ENCODE results near the gene RGS19. TPM values are rescaled to one million over a fixed set of nuclear protein-coding genes. Genes with fewer than 3 reads are reported as not detected.

RGS19 gene
- total RNA-seq, 1 experiment from 2014 or later = 18.5 TPM

DNA sequence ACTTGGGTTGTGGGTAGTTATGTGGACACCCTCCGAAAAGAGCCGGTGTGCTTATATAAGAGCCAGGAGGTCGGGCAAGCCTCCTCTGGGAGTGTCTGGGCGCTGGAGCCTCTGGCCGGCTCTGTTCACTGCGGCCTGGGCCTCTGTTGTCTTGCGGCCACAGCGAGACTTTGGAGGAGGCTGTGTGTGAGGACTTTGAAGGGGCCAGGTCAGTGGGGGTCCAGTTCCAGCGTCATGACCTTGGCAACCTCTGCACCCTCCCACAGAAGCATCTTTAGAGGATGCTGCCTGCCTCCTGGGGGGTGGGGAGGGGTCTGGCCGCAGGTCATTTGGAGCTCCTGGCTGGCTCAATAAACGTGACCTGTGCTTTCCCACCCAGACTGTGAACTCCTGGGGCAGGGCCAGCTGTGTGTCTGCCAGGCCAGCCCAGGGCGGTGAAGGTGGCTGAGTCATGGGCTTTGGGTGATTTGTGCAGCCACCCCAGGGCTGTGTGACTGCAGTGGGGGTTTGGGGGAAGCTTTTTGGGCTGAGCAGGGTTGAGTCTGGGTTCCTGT is 15.1 kb downstream of the RGS19 start:
- peak; percentile 58 for DNase-seq (ENCODE audit: low spot score)

DNA sequence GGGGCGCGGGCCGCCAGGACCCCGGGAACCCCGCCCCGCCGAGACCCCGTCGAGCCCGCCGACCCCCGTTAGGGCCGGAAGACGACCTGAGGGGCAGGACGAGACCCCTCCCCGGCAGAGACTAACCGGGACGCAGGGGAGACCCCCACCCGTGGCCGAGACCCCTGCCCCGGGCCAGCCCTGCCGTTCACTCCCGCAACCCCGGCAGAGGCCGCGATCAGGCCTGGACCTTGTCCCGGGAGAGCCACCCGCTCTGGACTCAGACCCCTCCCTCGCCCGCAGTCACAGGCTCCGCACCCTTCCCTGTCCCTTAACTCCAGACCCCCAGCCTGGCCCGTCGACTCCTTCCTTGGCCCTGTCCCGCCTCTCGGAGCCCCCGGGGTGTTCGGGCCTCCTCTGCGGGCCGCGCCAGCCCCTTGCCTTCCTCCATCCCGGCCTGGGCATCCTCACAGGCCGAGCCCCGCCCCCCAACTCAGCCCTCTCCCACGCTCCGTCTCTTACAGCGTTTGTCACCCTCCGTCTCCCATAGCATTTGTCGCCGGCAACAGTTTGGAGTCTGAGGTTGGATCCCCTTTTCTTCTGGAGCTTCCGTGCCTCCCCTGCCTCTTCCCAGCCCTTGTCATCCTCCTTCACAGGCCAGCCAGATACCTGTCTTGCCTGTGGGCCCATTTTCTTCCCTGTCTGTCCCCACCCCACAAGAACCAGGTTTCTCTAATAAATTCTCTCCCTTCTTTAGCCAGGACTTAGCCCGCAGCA is 15.8 kb downstream of the RGS19 start:
- DNase-seq (ENCODE audit: low spot score) = no peak

DNA sequence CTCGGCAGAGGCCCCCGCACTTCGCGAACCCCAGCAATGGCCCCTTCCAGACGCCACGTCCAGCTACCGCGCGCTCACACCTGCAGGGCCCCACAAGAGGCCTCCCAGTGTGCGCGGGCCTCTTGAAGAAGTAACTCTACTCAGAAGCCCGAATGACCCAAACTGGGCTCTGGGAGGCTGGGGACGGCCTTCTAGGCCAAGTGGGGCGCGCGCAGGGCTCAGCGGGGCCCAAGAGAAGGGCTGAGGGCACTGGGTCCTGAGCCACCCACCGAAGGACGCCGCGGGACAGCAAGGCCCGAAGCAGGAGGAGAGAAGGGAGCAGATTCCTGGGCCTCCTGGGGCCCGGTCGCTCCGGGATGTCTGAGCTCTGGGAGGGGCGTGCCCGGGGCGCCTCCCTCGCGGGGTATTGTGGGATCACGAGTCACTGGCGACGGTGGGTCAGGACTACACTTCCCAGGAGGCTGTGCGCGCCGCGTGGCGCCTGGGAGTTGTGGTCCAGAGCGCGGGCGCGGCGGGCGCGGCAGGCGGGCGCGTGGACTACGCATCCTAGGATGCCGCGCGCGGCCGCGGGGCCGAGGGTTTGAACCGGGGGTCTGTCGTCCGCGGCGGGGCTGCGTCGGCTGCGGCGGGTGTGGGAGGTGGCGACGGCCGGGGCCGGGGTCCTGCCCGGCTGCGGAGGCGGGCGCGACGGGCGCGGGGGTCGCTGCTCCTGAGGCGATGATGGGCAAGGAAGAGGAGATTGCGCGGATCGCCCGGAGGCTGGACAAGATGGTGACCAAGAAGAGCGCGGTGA is 16.5 kb downstream of the RGS19 start, which contains the start of gene TCEA2:
Gene TCEA2 (plus strand): TSS at position 603 of the 793 bp plus-strand sequence. CDS start 115 bp downstream, at position 718.
- peak; percentile 93 for DNase-seq (ENCODE audit: low spot score)

DNA sequence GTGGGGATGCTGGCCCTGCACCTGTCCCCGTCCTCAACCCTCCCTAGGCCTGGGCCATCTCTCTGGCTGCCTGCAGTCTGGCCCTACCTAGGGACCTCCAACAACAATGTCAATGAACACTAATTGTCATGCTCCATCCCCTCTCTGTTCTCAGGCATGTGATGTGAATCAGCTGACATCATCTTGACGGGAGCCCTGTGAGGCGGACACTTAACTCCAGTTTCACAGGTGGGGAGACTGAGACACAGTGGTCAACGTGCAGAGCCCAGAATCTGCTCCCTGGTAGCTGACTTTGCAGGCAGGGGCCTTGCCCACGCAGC is 17.1 kb downstream of the RGS19 start:
- no peak for DNase-seq (ENCODE audit: low spot score)

DNA sequence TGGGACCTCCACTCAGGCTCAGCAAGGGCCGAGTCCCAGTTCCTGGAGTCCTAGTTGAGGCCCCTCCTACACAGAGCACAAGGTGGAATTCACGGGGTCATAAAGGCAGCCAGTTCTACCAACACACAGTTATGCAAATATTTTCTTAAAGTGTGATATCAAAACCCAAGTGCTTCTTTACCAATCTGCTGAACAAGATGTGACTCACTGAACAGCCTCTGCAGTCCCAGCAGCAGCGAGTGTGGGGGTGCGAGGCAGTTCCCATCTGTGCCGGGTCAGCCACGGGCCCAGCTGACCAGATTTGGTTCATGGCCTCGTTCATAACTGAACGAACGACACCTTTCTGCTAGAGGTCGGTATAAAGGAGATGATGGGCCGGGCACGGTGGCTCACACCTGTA is 20.8 kb downstream of the RGS19 start:
- no peak for DNase-seq (ENCODE audit: low spot score)

DNA sequence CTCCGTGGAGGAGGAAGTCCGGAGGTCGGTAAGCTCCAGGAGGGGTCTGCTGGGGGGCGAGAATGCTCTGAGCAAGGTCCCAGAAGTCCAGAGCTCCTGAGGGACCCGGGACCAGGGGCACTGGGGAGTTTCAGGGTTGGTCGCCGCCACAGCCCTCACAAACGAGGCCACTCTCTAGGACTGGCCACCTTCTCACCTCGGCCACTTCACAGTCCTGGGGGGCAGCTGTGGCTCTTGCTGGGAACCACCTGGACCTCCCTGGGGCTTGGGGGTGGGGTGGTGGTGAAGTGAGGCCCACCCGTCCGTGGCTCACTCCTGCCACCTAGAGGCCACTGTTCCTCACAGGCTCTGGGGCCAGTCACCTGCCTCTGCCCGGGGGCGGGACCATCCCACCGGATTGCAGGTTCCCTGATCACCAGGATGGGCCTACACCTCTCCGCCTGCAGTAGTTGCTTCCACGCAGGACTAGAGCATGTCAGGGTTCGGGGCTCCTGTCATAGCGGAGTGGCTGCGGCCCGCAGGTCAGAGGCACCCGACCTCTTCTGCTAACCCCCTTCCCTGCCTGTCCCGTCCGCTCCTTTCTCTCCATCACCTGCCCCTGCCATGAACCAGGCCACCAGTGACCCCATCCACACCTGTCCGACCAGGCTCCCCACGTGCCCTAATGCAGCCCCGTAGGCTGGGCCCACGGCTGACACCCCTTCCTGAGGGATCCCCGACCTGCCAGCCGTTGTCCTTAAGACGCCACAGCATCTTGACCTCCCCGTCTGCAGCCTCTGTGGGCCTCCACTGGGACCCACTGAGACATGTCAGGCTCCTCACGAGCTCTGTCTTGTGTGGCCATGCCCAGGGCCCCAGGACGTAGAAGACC is 21.5 kb downstream of the RGS19 start:
- DNase-seq (ENCODE audit: low spot score) = peak; percentile 59

DNA sequence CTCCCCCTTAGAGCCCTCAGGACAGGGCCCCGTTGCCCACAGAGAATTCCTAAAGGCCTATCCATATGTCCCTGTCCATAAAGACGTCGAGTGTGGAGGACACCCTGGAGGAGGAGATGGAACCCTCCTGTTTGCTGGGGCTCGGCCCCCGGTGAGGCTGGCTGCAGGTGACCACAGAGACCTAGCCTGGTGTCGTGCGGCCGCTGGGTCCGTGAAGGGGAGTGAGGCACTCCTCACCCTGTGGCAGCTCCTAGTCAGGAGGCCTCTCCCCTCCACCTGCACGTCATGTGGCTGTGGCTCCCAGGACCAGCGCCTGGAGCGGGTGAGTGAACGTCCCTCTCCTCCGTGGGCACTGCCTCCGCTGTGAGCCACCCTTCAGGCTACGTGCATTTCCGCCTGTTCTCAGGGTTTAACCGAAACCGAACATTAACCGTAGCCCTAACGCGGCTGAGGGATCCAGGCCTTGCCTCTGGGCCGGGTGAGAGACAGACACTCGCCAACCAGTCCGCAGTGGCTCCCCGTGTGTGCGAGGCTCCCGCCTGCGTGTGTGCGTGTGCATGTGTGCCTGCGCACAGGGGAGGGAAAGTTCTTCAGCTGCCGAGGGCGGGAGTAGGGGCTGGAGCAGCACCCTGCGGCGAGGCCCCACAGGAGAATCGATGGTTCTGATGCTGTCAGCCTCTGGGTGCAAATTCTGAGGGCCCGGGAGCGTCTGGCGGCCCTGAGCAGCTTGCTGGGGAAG is 22.3 kb downstream of the RGS19 start:
- no peak for DNase-seq (ENCODE audit: low spot score)

DNA sequence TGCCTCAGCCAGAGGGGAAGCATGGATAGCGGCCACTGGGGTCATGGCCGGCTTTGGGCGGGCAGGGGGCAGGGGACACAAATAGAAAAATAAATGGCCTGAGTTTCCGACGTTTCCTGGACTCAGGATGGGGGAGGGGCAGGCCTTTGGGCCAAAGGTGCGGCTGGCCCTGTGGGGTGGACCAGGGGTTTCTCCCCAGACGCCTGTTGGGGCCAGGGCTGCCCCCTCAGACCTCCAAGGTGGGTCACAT is 22.8 kb downstream of the RGS19 start:
- no peak for DNase-seq (ENCODE audit: low spot score)

DNA sequence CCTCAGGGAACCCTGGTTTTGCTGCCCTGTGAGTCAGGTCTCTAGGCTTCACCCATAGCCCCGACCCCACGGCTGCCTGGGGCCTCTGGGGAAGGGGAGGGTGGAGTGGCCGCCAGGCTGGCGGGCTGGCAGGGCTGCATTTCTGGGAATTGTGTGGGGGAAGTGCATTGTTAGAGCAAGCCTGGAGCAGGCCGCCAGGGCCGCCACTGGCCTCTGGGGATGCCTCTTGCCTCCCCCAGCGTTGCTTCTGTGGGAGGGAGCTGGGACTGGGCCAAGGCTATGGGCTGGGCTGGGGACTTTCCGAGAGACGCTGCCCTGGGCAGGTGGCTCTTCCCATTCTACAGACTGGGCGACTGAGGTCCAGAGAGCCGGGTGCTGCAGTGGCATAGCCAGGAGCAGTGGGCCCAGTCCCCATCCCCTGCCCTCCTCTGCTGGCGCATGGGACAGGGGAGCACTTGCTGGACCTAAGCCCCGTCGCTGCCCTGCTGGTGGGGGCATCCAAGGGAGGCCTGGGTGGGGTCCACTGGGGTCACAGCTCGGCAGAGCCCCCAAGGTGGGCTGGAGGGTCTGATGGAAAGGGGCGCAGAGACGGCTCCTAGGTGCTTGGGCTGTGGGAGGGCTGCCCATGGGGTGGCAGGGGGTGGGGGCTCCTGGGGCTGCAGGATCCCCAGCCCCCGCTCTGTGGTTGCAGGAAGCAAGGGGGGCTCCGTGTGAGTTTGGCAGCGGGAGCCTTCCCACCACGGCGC is 23.3 kb downstream of the RGS19 start:
- peak; percentile 62 for DNase-seq (ENCODE audit: low spot score)

DNA sequence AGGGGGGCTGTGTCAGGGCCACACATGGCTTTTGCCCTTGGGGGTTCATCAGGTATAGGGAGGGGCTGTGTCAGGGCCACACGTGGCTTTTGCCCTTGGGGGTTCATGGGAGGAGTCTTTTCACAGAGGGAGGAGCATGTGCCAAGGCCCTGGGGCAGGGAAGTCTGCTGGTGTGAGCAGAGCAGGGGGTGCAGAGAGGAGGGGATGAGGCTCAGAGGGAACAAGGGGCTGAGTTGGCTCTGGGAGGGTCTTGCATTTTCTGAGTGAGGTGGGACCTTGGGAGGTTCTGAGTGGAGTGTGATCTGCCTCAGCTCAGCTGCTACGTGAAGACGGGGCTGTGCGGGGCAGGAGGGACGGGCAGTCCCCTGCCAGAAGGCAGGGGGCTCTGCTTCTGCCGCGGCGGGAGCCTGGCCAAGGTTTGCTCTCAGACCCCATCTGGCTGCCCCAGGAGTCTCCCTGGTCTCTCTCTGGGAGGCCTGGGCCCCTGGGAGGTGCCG is 23.9 kb downstream of the RGS19 start:
- no peak for DNase-seq (ENCODE audit: low spot score)

DNA sequence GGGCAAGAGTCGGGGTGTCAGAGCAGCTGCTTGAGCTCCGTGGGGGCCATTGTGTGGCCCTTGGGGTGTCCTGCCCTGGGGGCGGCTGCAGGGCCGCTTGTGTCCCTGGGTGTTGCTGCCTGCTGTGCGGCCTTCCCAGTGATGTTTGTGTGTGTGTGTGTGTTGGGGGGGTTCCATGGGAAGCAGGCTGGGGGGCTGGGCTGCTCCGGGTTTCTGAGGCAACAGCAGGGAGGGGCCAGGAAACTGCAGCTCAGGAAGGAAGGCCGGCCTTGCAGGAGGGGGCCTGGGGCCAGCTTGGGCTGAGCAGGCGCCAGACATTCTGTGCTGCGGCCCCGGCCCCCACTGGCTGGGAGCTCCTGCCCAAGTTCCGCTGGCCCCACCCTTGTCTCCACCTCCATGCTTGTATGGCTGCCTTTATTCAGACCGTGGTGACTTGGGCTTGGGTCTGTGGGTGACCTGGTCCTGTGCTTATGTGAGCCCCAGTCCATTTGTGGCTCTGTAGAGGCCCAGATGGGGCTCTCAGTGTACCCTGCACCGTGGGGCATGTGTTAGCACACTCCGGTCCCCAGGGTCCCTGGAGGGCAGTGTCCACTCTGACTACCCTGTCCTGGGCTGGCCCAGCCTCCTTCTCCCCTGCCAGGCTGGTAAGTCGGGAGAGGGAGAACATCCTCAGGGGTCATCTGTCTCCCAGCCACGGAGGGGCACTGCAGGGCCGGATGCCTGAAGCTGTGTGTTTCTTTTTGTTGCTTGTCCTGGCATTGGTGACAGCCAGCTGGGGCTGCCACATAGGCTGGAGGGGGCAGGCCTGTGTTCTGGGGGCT is 25.3 kb downstream of the RGS19 start:
- DNase-seq (ENCODE audit: low spot score) = peak; percentile 45

DNA sequence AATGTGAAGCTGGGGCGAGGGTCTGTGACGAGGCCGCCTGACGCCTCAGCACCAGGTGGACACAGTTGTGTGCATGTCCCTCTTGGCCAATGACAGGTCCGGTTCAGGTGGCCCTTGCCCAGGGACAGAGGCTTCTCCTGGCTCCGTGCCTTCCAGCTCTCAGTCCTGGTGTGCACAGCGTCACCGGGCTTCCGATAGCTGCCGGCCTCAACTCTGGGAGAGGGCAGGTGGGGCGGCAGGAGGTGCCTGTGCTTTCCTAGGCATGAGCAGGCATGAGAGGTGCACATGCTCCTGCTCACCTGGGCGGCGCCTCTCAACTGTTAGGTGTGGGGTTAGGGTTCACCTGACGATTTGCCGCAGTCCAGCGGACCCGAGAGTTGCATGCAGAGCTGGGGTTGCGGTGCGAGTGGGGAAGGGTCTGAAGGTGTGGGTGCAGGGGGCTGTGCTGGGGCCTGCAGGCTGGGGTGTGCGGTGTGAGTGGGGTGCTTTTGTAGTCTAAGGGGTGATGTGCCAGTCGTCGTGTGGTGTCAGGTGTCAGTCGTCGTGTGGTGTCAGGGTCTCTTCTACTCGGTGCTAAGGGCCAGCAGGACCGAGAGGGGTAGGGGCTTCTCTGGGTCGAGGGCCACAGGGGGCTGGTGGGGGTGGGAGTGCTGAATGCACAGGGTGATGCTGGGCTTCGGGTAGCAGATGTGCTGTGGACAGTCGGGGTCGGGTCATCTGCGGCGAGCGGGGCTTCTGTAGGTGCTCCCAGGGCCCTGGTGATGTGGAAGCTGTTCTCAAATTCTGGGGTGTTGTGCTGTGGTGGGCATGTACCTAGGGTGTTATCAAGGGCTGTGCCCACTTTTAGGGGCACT is 26.1 kb downstream of the RGS19 start:
- DNase-seq (ENCODE audit: low spot score) = no peak

DNA sequence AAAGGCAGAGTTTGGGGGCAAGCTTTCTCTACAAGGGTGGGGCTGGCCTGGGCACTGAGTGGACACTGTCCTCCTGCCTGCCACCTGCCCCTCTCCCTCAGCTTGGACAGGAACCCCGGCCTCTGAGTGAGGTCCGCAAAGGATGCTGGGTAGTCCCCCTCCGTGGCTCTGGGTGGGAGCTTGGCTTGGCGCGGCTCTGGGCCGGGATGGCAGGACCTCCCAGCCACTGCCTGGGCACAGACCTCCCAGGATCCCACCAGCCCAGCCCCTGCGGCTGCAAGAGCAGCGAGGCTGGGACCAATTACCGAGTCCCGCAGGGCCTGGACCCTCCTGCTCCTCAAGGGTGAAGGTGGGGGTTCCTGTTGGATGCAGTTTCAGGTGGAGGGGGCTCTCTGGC is 27.0 kb downstream of the RGS19 start:
- DNase-seq (ENCODE audit: low spot score) = no peak

DNA sequence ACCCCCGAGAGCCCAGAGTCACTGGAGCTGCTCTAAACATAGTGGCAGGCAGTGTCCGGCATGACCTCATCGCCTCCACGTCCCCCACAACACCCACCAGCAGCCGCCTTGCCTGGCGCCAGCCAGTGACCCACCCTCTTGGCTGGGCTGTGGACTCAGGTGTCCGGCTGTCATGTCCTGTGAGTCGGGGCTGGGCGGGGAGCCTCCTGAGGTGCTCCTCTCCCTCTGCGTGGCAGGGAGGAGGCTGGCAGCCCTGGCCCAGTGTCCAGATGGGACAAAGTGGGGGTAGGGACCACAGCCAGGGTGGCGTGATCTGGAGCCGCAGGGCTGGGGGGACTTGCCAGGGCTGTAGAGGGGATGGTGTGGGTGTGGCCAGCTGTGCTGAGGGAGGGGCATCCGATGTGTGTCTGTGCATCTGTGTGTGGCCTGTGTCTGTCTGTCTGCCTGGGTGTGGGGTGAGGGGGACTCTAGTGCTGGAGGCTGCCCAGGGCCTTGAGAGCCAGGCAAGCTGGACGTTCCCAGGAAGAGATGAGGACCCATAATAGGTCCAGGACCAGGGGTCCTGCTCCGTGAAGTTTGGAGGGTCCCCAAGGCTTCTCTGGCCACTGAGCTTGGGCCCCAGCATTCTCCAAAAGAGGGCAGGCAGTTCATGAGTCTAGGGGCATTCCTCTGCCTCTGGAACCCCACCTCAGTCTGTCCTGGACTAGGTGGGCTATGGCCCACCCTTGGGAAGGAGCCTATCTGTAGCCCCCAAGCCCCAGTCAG is 27.6 kb downstream of the RGS19 start:
- no peak for DNase-seq (ENCODE audit: low spot score)

DNA sequence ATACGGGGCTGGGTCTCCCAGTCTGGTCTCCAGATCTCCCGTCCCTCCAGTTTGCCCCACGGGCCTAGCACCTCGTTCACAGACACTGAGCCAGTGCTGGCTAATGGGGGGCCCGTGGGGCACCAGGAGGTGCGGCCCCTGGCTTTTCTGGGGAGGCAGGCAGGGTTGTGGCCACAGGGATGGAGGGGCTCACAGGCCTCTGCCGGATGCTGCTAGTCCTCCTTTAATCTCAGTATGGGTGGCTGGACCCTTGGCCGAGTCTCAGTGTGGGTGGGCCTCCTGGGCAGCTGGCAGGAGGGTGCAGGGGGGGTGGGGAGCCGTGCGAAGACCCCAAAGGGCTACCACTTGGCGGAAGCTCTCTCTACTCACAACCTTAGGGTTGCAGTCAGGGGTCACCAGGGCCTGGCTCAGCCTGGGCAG is 28.3 kb downstream of the RGS19 start:
- no peak for DNase-seq (ENCODE audit: low spot score)

DNA sequence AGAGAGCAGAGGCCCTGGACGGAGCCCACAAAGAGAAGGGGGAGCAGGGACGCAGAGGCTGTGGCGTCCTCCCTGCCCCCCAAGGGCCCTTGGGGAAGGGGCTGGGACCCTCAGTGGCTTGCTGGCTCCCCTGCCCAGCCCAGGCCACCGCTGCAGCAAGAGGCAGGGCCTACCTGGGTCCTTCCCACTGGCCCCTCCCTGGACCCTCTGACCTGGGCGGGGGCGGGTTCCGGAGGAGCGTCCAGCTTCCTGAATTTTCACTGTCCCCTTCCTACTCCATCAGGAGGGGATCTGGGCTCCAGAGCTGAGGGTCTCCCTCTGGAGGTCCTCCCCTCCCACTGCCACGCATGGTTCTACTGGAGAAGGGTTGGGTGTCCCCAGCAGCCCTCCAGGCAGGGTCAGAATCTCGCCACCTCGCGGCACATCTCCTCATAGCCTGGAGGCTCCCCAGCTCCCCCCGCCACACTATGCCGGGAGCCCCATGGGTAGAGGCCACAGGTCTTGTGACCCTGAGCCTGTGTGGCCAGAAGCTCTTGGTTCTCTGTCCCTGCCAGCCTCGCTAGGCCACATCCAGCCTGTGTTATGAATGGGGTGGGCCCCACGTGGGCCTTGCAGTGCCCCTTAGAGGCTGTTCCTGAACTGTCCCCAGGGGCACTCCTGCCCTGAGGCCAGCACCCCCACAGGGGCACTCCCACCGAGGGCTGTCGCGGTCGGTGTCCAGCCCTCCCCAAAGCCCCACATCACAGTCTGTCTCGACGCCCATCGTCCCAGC is 28.9 kb downstream of the RGS19 start:
- no peak for DNase-seq (ENCODE audit: low spot score)

DNA sequence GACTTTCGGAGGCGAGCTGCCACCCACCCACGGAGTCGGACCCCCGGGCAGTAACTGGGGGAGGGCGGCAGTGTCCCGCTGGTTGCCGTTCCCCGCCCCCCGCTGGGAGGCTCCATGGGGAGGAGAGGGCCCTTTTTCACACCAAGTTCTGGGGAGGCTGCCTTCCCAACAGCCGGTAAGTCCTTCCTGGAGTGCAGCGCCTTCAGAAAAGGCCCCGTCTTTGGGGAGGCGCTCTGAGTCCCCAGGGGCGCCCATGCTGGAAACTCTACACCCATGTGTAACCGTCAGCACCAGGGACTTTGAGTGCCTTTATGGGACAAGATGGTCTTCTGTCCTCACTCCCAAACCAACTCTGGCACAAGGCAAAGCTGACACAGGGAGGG is 29.4 kb downstream of the RGS19 start:
- DNase-seq (ENCODE audit: low spot score) = no peak

Data from H4 (cell line).